ENCODE measurements around the gene CFAP157. TPM values are rescaled to one million over a fixed set of nuclear protein-coding genes. Genes with fewer than 3 reads are reported as not detected.

CFAP157 gene
- total RNA-seq, 2 donors from 2014 or later: 0.14 TPM

GRCh38 chr9:127689329-127690000 is 17.3 kb upstream of the CFAP157 start:
- intact Hi-C loops (cut with DNase I): no loop called here
- DNase-seq (ENCODE audit: low spot score): no peak

DNA sequence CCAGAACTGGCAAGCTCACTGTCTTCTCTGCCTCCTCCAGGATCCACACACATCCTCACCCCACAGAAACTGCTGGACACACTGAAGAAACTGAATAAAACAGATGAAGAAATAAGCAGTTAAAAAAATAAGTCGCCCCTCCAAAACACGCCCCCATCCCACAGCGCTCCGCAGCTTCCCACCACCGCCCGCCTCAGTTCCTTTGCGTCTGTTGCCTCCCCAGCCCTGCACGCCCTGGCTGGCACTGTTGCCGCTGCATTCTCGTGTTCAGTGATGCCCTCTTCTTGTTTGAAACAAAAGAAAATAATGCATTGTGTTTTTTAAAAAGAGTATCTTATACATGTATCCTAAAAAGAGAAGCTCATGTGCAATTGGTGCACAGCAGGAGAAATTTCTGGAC is 16.1 kb upstream of the CFAP157 start:
- intact Hi-C loops (cut with DNase I): no loop called here
- DNase-seq (ENCODE audit: low spot score): no peak

DNA sequence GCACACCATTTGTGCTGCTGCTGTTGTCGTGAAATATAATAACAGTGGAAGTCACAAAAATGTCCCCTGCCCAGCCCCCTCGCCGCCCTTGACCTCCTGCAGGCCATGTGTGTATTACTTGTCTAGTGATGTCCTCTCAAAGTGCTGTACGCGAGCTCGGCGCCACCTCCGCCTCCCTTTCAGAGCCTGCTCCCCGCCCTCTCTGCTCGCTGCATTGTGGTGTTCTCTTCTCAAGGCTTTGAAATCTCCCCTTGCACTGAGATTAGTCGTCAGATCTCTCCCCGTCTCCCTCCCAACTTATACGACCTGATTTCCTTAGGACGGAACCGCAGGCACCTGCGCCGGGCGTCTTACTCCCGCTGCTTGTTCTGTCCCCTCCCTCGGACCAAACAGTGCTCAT is 14.7 kb upstream of the CFAP157 start:
- DNase-seq (ENCODE audit: low spot score): no peak
- intact Hi-C loops (cut with DNase I): no loop called here

- no peak for DNase-seq (ENCODE audit: low spot score)
- intact Hi-C loops (cut with DNase I): no loop called here
Measured at GRCh38 chr9:127693143-127693542, 13.6 kb upstream of the CFAP157 start.

DNA sequence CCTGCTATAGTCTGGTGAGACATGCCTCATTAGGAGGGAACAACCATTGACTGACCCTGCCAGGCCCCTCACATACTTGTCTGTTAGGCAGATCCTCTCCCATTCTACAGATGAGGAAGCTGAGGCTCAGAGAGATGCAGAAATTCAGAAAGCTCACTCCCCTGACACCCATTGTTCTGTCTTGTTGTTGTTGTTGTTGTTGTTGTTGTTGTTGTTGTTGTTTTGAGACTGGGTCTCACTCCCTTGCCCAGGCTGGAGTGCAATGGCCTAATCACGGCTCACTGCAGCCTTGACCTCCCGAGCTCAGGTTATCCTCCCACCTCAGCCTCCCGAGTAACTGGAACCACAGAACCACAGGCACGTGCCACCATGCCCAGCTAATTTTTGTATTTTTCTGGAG is 13.1 kb upstream of the CFAP157 start:
- no peak for DNase-seq (ENCODE audit: low spot score)
- intact Hi-C loops (cut with DNase I): no loop called here

DNA sequence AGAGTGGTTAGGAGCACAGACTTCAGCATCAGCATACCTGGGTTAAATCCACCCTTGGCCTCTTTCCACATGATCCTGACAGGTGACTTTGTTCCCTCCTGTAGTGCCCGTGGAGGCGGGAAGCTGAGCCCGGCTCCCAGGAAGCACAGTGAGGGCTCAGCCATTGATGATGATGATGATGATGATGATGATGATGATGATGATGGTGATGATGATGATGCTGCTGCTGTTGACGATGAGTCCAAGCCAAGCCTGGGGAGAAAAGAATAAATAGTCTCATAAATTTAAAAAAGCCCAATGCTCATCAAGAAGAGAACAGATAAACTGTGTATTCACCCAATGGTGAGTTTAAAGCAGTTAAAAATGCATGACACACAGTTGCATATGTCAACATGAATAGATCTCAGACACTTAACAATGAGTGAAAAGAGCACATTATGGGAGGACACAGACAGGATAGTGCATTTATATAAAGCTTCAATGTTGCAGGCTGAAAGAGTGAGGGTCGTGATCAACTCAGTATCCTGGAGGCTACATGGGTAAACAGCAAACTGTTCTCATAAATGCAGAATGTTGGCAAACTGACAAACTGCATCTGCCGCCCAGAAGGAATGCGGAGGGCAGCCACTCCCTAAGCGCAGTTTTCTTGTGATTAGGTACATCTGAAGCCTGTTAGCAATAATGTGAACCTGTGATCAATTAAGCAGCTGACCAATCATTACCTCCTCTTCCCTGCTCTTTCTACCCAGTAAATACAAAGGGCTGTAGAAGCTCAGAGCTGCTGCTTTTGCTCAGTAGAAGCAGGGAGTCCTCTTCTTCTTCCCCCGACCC is 11.7 kb upstream of the CFAP157 start:
- DNase-seq (ENCODE audit: low spot score): no peak
- intact Hi-C loops (cut with DNase I): no loop called here

GRCh38 chr9:127697575-127697974 is 9.2 kb upstream of the CFAP157 start:
- intact Hi-C loops (cut with DNase I): no loop called here
- no peak for DNase-seq (ENCODE audit: low spot score)

DNA sequence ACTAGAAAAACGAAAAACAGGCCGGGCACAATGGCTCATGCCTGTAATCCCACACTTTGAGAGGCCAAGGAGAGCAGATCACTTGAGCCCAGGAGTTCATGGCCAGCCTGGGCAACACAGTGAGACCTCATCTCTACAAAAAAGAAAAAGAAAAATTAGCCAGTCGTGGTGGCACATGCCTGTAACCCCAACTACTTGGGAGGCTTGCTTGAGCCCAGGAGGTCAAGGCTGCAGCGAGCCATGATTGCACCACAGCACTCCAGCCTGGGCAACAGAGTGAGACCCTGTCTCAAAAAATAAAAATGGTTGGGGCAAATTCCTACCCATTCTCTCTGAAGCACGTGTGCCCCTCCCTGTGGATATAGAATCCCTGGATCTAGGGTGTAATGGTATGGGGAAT is 8.4 kb upstream of the CFAP157 start:
- intact Hi-C loops (cut with DNase I): no loop called here
- DNase-seq (ENCODE audit: low spot score): no peak

DNA sequence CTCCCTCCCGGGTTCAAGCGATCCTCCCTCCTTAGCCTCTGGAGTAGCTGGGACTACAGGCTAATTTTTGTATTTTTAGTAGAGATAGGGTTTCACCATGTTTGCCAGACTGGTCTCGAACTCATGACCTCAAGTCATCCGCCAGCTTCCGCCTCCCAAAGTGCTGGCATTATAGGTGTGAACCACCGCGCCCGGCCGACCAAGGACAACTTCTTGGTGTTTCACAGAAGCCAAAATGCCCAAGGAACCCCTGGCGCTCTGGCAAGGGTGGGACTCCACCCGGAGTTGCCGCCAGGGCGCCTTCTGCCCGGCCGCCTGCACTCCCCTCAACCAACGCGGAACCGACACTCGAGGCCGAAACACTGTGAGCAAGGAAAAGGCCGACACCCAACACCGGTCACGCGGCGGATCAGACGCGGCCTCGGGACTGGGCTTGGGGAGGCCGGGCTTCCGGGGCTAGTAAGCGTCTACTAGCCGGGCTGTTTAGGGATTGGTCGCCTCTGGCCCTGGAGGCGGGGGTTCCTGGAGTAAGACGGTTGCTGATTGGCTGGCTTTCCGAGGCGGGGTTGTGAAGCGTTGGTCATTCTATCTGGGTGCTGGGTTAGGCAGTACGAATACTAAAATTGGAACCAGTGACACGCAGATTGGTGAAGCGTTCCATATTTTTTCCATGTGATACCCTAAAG is 7.7 kb upstream of the CFAP157 start:
- peak; percentile 99 for DNase-seq (ENCODE audit: low spot score)
- intact Hi-C loops (cut with DNase I): no loop called here

DNA sequence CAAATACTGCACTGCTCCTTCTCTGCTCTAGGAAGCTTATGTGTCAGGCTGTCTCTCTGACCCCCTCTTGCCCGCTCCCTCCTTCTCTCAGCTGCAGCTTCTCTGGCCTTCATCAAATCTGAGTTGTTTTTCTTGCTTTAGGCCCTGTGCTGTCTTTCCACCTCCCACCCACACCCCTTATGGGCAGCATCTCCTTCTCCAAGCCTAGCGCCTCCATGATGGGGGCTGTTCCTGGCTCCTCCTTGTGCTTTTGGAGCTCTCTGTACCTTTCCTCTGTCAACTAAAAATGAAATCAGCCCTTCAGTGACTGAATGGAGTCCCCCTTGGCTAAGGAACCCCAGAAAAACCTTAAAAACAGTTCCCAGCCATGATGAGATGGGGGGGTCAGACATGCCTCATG is 6.6 kb upstream of the CFAP157 start:
- intact Hi-C loops (cut with DNase I): no loop called here
- DNase-seq (ENCODE audit: low spot score): no peak

GRCh38 chr9:127700594-127701255 is 6.1 kb upstream of the CFAP157 start:
- intact Hi-C loops (cut with DNase I): no loop called here

GRCh38 chr9:127703289-127703946 is 3.4 kb upstream of the CFAP157 start:
- intact Hi-C loops (cut with DNase I): no loop called here
- DNase-seq (ENCODE audit: low spot score): no peak

More at GRCh38 chr9:127700594-127701255, 6.1 kb upstream of the CFAP157 start:
- DNase-seq (ENCODE audit: low spot score): no peak

GRCh38 chr9:127705577-127706379 is 1.0 kb upstream of the CFAP157 start:
- intact Hi-C loops (cut with DNase I): no loop called here
- no peak for DNase-seq (ENCODE audit: low spot score)

GRCh38 chr9:127707766-127708165 is 978 bp downstream of the CFAP157 start:
- peak; percentile 74 for DNase-seq (ENCODE audit: low spot score)
- intact Hi-C loops (cut with DNase I): no loop called here

- peak; percentile 62 for DNase-seq (ENCODE audit: low spot score)
Measured at GRCh38 chr9:127708952-127709587, 2.3 kb downstream of the CFAP157 start.

DNA sequence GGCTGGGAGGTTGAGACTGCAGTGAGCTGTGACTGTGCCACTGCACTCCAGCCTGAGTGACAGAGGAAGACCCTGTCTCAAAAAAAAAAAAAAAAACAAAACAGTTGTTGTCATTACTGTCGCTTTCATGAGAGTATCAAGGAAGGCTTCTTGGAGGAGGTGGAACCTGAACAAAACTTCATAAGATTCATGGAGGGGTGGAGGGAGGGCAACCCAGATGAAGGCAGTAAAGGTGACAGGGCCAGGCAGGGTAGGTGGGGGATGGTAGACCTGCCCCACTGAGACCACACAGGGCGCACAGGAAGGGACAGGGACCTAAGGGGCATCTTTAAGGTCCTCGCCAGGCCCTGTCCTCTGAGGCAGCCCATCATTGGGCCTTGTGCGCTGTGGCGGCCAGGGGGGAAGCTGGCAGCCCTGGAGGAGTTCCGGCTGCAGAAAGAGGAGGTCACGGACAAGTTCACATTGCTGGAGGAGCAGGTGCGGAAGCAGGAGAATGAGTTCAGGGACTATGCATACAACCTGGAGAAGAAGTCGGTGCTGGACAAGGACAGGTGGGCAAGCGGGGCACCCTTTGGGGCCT is 3.5 kb downstream of the CFAP157 start:
- peak; percentile 77 for DNase-seq (ENCODE audit: low spot score)
- intact Hi-C loops (cut with DNase I): loop anchor here in 1 of 2 donors (5.0 kb wide), 1 partner anchor 278 kb away; no protein-coding TSS in a partner anchor

More at GRCh38 chr9:127708952-127709587, 2.3 kb downstream of the CFAP157 start:
- intact Hi-C loops (cut with DNase I): no loop called here

DNA sequence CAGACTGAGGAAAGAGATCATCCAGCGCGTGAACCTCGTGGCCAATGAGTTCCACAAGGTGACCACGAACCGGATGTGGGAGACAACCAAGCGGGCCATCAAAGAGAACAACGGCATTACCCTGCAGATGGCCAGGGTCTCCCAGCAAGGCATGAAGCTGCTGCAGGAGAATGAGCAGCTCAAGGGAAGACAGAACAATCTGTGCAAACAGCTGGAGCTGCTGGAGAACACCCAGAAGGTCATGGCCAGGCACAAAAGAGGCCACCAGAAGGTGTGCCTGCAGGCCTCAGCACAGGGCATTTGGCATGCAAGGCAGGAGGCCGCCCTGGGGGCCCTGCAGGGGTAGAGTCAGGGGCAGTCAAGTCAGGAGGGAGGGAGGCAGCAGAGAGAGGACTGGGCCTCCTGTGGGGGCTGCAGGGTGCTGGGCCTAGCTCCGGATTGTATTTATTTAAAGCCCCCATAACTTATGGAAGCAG is 4.5 kb downstream of the CFAP157 start:
- DNase-seq (ENCODE audit: low spot score): no peak
- intact Hi-C loops (cut with DNase I): loop anchor here in 1 of 2 donors (5.0 kb wide), 1 partner anchor 279 kb away; no protein-coding TSS in a partner anchor
